Activated gamma-delta T cell (primary cell): Measurements from ENCODE around the gene RPS17.
"Not testable (repeated sequence)": the region's sequence is repeated elsewhere in the genome, so short reads cannot be mapped to it uniquely, and the experiment has no call there.

Experiments used
- DNase-seq: peaks from one replicate; lab custom pipeline; 2025; lab: John Stamatoyannopoulos, UW

RPS17 gene

GRCh38 chr15:82548700-82549099 is 8.4 kb upstream of the RPS17 start:
- no peak for DNase-seq

DNA sequence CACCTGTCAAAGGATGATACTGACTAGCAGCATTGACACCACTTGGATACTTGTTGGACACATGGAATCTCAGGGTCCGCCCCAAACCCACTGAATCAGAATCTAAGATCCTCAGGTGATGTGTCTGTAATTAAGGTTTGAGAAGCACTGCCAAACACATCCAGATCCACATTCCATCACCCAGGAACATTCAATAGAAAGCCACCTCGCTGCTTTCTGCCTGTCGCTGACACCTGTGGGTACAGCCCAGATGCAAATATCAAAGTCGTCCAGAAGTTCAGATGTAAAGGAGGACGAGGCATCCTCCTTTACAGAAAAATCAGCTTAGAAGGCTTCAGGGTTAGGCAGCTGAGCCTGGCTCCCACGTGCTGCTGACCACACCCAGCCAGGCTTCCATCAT is 5.2 kb upstream of the RPS17 start:
- DNase-seq, result no peak

- no peak for DNase-seq
Measured at GRCh38 chr15:82545002-82545401, 4.7 kb upstream of the RPS17 start.

DNA sequence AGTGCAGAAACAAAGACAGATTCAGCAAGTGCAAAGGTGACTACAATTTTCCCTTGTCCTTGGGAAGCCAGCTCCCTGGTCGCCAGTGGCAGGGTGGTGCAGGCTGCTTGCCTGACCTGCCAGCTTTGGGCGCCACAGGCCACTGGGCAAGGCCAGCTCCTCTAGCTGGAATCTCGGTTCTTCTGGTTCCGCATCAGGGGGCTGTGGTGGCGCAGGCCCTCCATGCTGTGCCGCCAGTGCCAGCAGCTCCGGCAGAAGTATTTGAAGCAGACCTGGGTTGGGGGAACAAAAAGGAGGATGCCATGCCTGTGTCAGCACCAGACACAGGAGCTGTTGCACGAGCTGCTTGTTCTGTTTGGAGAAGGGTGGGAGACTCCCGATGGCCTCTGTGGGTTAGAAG is 4.2 kb upstream of the RPS17 start:
- DNase-seq, result no peak

DNA sequence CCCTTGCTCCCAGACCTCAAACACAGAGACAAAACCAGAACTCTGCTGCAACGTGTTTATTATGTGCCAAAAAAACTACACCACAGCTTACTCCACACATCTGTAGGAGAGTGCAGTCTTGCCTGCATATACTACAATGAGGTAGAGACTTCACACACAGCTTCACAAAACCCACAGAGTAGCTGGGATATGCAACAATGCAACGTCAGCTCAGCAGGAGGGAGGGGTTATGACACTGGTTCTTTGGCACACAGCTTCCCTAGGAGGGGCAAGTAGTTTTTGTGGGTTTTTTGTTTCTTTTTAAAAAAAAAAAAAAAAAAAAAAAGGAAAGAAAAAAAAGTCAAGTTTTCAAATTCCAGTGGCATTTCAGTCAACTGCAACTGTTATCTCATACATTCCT is 2.9 kb upstream of the RPS17 start:
- no peak for DNase-seq

DNA sequence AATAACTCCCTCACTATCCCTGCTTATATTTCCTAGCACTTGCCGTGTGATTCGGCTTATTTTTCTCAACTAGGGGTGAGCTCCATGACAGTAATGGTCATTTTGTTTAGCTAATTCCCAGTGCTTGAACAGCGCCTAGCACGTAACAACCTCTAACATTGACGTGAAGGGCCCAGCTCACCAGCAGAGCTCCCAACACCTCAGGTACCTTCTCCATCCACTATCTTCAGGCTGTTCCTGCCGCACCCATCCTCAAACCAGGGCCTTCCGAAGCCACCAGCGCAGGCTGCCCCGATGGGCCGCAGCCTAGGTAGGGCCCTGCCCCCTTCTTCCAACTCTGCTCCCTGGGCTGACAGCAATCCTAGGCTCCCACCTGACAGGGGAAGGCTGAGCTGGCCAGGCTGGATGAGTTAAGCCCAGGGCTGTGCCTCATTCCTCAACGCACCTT is 751 bp upstream of the RPS17 start:
- no peak for DNase-seq

- DNase-seq, result no peak
Measured at GRCh38 chr15:82539691-82540054, 584 bp downstream of the RPS17 start.

DNA sequence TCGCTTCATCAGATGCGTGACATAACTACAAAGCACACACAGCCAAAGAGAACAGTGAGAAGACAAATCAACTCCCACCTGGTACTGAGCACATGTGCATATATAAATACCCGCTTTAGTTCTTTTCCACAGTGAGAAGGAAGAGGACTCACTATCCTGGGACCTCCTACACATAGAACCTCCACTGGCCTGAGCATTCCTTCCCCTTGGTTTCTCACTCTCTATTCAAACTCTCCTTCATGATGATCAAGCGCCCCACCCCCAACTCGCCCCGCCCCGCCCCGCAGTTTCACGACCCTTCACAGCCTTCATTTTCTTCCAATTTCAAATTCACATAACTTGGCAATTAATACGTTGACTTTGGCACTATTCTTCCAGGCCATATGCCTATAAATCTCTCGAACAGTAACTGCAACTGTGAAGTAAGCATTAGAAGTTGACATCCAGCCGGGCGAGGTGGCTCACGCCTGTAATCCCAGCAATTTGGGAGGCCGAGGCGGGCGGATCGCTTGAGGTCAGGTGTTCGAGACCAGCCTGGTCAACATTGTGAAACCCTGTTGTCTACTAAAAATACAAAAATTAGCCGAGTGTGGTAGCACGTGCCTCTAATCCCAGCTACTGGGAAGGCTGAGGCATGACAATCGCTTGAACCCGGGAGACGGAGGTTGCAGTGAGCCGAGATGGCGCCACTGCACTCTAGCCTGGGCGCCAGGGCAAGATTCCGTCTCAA is 1.1 kb downstream of the RPS17 start:
- no peak for DNase-seq

GRCh38 chr15:82537351-82537908 is 2.8 kb downstream of the RPS17 start:
- DNase-seq, result no peak

- no peak for DNase-seq
Measured at GRCh38 chr15:82536409-82537350, 3.6 kb downstream of the RPS17 start.

- DNase-seq, result no peak
Measured at GRCh38 chr15:82535566-82536408, 4.5 kb downstream of the RPS17 start.

GRCh38 chr15:82535151-82535550 is 5.1 kb downstream of the RPS17 start:
- not testable (repeated sequence) for DNase-seq

DNA sequence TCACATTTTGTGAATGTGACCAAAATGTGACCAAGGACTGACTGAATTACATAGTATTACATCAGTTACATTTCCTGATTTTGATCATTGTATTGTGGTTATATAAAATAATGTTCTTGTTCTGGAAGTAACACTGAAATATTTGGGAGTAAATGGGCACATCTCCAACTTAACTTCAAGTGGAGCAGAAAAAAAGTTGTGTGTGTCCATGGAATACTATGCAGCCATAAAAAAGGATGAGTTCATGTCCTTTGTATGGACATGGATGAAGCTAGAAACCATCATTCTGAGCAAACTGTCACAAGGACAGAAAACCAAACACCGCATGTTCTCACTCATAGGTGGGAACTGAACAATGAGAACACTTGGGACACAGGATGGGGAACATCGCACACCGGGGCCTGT is 5.8 kb downstream of the RPS17 start:
- not testable (repeated sequence) for DNase-seq

- no peak for DNase-seq
Measured at GRCh38 chr15:82533801-82534200, 6.5 kb downstream of the RPS17 start.

DNA sequence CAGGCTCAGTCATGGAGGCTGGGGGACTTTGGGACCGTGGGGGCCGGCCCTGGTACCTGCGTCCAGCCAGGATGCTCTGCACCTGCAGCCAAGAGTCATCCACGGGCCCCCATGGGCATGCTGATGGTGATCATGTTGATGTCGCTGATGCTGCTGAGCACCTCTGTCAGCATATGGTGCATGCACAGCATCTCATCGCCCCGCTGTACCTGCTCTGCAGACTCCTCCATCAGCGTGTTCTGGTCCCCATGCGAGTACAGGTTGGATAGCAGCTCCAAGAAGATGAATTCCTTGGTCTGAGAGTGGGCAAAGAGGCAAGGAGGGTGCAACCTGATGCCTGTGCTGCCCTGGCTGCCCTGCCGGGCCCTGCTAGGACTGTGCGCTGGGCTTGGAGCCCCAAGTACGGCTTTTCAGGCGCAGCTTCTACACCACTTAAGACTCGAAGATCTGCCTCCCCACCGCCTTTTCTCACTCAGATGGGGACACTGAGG is 7.2 kb downstream of the RPS17 start:
- no peak for DNase-seq

GRCh38 chr15:82532383-82532990 is 7.8 kb downstream of the RPS17 start:
- no peak for DNase-seq

DNA sequence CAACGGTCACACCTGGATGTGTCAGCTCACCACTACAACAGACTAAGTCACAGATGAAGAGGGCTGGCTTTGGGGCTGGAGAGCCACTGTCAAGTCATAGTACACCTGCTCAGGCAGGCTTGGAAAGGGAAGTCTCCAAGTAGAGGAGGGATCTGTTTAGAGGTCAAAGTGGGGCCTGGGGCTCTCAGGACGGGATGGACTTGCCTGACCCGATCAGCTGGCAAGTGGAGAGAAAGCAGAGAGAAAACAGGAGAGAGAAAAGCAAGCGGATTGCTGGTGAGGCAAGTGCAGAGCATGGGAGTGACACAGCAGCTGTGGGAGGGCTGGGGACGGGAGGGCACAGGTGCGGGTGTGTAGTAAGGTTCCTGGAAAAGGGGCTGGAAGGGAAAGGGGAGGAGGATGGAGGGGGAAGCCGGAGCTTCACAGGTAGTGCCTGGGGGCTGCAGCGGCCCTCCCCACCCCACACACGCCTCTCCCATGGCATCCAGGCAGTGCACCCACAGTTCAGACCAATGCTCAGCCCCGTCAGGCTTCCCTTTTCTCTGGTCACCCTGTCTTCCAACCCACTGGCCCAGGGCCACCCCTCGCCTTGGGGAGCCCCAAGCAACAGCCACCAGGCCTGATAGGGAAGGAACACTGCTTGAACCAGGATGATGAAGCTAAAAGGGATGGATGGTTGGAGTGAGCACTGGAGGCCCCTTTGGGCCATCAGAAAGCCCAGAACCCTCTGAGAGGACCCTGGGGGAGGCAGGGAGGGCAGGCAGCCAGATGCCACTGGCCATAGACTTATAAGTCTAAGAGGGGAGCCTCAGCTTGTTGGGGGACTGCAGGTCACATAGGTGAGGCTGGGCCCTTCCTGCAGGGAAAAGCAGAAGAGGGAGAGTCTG is 8.5 kb downstream of the RPS17 start:
- DNase-seq, result no peak

GRCh38 chr15:82530606-82531379 is 9.5 kb downstream of the RPS17 start:
- no peak for DNase-seq

- no peak for DNase-seq
Measured at GRCh38 chr15:82530006-82530405, 10.3 kb downstream of the RPS17 start.
